ENCODE data around the gene ITPR2. TPM values are rescaled to one million over a fixed set of nuclear protein-coding genes. Genes with fewer than 3 reads are reported as not detected.

ITPR2 gene
- total and polyA plus RNA-seq, 4 donors: 11.7 to 93.3 (median 35.4) TPM

DNA sequence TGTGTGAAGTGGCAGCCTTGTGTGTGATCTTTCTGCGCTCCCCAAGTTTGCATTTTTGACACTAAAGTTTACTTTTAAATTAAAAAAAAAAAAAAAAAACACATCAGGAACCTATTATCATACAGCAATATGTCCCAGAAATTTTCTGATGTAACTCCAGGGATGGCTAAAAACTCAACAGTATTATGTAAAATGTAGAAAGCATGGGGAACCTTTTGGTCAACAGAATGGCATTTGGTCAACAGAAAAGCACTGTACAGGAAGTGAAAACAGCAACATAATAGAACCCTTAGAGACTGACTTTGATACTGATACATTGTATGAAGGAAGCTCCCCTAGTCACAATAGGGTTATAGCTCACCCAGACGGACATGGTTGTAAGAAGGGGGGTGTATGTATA lies 224.3 kb downstream of the ITPR2 start:
- Histone ChIP-seq H3K36me3 (ENCODE audit: control insufficient read depth in 4 of 4, insufficient read depth in 3 of 4, low read depth in 1 of 4, low read length in 3 of 4) (peaks cover 0 to 30% (median 7%) of the 10 kb centered on the region in 4 donors), H3K4me1 (ENCODE audit: control insufficient read depth in 4 of 4, insufficient read depth in 4 of 4, low read length in 3 of 4) (no peaks in the 10 kb centered on the region), H3K9me3 (ENCODE audit: control insufficient read depth in 4 of 4, low read length in 3 of 4) (no peaks in the 10 kb centered on the region), H3K4me3 (ENCODE audit: low read depth in 1 of 3, low read length in 3 of 3) (no peak overlapping the region), H3K27ac (ENCODE audit: low read depth in 1 of 2, low read length in 2 of 2) (no peak overlapping the region), H3K9ac (ENCODE audit: low read depth in 1 of 2, low read length in 2 of 2) (no peak overlapping the region), H3K27me3 (ENCODE audit: control insufficient read depth in 4 of 4, insufficient read depth in 4 of 4, low read length in 3 of 4) (no peaks in the 10 kb centered on the region)
- WGBS: 91% methylated on average over 2 of the region's 2 CpGs
- TF ChIP-seq YY1 (IDR thresholded peaks at IDR 0.05) (no peak), SP1 (IDR thresholded peaks at IDR 0.05) (no peak), RAD21 (IDR thresholded peaks at IDR 0.05) (no peak), NR2F2 (IDR thresholded peaks at IDR 0.05) (no peak), FOXA1 (IDR thresholded peaks at IDR 0.05) (no peak), RXRA (IDR thresholded peaks at IDR 0.05) (no peak), JUND (IDR thresholded peaks at IDR 0.05) (no peak), FOXA2 (IDR thresholded peaks at IDR 0.05) (no peak), GABPA (IDR thresholded peaks at IDR 0.05 in 1 of 2, conservative IDR thresholded peaks at IDR 0.05 in 1 of 2) (no peak), HNF4A (conservative IDR thresholded peaks at IDR 0.05) (no peak), EGR1 (IDR thresholded peaks at IDR 0.05; ENCODE audit: low read depth in 2 of 2) (no peak), HNF4G (IDR thresholded peaks at IDR 0.05) (no peak), TAF1 (conservative IDR thresholded peaks at IDR 0.05) (no peak)
- TF ChIP-seq, protein P1, sequence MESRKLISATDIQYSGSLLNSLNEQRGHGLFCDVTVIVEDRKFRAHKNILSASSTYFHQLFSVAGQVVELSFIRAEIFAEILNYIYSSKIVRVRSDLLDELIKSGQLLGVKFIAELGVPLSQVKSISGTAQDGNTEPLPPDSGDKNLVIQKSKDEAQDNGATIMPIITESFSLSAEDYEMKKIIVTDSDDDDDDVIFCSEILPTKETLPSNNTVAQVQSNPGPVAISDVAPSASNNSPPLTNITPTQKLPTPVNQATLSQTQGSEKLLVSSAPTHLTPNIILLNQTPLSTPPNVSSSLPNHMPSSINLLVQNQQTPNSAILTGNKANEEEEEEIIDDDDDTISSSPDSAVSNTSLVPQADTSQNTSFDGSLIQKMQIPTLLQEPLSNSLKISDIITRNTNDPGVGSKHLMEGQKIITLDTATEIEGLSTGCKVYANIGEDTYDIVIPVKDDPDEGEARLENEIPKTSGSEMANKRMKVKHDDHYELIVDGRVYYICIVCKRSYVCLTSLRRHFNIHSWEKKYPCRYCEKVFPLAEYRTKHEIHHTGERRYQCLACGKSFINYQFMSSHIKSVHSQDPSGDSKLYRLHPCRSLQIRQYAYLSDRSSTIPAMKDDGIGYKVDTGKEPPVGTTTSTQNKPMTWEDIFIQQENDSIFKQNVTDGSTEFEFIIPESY (IDR thresholded peaks at IDR 0.05): no peak
- TF ChIP-seq, protein P2, sequence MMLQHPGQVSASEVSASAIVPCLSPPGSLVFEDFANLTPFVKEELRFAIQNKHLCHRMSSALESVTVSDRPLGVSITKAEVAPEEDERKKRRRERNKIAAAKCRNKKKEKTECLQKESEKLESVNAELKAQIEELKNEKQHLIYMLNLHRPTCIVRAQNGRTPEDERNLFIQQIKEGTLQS (IDR thresholded peaks at IDR 0.05): no peak
- TF ChIP-seq, protein P3, sequence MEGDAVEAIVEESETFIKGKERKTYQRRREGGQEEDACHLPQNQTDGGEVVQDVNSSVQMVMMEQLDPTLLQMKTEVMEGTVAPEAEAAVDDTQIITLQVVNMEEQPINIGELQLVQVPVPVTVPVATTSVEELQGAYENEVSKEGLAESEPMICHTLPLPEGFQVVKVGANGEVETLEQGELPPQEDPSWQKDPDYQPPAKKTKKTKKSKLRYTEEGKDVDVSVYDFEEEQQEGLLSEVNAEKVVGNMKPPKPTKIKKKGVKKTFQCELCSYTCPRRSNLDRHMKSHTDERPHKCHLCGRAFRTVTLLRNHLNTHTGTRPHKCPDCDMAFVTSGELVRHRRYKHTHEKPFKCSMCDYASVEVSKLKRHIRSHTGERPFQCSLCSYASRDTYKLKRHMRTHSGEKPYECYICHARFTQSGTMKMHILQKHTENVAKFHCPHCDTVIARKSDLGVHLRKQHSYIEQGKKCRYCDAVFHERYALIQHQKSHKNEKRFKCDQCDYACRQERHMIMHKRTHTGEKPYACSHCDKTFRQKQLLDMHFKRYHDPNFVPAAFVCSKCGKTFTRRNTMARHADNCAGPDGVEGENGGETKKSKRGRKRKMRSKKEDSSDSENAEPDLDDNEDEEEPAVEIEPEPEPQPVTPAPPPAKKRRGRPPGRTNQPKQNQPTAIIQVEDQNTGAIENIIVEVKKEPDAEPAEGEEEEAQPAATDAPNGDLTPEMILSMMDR (IDR thresholded peaks at IDR 0.05; ENCODE audit: low read depth, low read length, missing input control): no peak
- TF ChIP-seq, protein P4, sequence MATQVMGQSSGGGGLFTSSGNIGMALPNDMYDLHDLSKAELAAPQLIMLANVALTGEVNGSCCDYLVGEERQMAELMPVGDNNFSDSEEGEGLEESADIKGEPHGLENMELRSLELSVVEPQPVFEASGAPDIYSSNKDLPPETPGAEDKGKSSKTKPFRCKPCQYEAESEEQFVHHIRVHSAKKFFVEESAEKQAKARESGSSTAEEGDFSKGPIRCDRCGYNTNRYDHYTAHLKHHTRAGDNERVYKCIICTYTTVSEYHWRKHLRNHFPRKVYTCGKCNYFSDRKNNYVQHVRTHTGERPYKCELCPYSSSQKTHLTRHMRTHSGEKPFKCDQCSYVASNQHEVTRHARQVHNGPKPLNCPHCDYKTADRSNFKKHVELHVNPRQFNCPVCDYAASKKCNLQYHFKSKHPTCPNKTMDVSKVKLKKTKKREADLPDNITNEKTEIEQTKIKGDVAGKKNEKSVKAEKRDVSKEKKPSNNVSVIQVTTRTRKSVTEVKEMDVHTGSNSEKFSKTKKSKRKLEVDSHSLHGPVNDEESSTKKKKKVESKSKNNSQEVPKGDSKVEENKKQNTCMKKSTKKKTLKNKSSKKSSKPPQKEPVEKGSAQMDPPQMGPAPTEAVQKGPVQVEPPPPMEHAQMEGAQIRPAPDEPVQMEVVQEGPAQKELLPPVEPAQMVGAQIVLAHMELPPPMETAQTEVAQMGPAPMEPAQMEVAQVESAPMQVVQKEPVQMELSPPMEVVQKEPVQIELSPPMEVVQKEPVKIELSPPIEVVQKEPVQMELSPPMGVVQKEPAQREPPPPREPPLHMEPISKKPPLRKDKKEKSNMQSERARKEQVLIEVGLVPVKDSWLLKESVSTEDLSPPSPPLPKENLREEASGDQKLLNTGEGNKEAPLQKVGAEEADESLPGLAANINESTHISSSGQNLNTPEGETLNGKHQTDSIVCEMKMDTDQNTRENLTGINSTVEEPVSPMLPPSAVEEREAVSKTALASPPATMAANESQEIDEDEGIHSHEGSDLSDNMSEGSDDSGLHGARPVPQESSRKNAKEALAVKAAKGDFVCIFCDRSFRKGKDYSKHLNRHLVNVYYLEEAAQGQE (IDR thresholded peaks at IDR 0.05): no peak
- TF ChIP-seq, protein P5, sequence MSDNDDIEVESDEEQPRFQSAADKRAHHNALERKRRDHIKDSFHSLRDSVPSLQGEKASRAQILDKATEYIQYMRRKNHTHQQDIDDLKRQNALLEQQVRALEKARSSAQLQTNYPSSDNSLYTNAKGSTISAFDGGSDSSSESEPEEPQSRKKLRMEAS (IDR thresholded peaks at IDR 0.05): no peak
- DNase-seq (ENCODE audit: low spot score): no peak
